Measurements from ENCODE around the gene STAT3. TPM values are rescaled to one million over a fixed set of nuclear protein-coding genes. Genes with fewer than 3 reads are reported as not detected.

The STAT3 gene
- total RNA-seq, 1 donor from 2014 or later = 210 TPM

DNA sequence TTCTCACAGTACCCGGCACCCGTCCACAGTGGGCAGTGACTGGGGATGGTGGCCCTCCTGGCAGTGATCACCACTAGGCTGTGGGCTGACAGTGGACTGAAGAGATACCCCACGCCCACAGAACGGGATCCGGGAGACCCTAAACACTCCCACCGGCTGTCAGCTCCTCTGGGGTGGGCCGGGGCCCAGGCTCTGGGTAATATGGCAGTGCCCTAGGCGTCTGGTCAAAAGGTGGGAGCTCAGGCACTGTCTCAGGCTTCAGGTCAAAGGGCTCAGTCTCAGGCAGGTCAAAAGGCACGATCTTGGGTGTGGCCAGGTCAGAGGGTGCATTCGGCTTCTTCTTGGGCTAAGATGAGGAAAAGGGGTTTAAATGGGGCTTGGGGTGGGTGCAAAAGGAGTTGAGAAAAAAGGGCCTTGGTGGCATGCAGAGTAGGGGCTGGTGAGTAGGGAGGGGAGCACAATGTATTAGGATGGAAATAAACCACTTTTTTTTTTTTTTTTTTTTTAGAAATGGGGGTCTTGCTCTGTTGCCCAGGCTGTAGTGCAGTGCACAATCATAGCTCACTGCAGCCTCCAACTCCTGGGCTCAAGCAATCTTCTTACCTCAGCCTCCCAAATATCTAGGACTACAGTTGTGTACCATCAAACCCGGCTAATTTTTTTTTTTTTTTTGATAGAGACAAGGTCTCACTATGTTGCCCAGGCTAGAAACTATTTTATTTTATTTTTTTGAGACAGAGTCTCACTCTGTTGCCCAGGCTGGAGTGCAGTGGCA lies 23.9 kb upstream of the STAT3 start:
- Histone ChIP-seq H3K27ac (peak overlapping the region; percentile 90), H3K36me3 (no peaks in the 10 kb centered on the region), H3K27me3 (no peaks in the 10 kb centered on the region), H3K4me3 (peak overlapping the region; percentile 10), H3K4me1 (peaks cover 95% of the 10 kb centered on the region), H3K9me3 (no peaks in the 10 kb centered on the region)
- TF ChIP-seq POLR2AphosphoS5 (IDR thresholded peaks at IDR 0.05; ENCODE audit: insufficient read depth in 1 of 2, low read depth in 1 of 2) (no peak), POLR2A (IDR thresholded peaks at IDR 0.05) (no peak)
- TF ChIP-seq, protein P1, sequence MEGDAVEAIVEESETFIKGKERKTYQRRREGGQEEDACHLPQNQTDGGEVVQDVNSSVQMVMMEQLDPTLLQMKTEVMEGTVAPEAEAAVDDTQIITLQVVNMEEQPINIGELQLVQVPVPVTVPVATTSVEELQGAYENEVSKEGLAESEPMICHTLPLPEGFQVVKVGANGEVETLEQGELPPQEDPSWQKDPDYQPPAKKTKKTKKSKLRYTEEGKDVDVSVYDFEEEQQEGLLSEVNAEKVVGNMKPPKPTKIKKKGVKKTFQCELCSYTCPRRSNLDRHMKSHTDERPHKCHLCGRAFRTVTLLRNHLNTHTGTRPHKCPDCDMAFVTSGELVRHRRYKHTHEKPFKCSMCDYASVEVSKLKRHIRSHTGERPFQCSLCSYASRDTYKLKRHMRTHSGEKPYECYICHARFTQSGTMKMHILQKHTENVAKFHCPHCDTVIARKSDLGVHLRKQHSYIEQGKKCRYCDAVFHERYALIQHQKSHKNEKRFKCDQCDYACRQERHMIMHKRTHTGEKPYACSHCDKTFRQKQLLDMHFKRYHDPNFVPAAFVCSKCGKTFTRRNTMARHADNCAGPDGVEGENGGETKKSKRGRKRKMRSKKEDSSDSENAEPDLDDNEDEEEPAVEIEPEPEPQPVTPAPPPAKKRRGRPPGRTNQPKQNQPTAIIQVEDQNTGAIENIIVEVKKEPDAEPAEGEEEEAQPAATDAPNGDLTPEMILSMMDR (IDR thresholded peaks at IDR 0.05) = no peak
- intact Hi-C loops (cut with DNase I) = no loop called here
- no peak for DNase-seq (ENCODE audit: extremely low spot score in 2 of 2)

DNA sequence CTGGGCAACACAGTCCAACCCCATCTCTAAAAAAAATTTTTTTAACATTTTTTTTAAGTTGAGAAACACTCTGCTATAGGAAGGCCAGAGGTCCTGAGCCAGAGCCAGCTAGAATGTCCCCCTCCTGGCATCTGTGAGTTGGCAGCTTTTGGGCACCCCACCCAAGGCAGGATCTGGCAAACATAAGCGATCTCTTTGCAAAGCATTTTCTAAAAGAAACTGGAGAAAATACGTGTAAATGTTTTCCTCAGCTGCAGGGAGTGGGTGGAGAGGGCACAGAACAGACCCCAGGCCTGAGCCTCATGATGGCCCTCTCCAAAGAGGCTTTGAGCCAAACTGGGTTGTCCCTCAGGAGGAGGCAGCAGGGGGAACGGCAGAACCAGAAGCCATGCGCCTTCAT lies 23.1 kb upstream of the STAT3 start:
- no peak for DNase-seq (ENCODE audit: extremely low spot score in 2 of 2)

DNA sequence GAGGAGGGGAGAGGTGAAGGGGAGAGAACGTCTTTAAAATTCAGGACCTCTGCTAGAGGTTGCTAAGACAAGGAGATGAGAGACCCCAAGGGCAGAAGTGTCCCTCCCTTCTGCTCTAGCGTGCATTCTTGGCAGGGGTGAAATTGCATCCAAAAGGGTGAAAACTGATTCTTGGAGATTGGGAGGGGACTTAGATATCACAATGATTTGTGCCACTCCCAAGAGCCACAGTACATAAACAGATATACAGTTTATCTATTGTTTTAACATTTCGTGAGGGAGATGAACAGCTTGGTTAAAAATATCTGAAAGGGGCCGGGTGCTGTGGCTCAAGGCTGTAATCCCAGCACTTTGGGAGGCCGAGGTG lies 22.1 kb upstream of the STAT3 start:
- Histone ChIP-seq H3K36me3 (no peaks in the 10 kb centered on the region), H3K27ac (peak overlapping the region; percentile 90), H3K4me3 (peak overlapping the region in 1 of 2 donors; percentile 16), H3K27me3 (no peaks in the 10 kb centered on the region), H3K9me3 (no peaks in the 10 kb centered on the region), H3K4me1 (peaks cover 89% of the 10 kb centered on the region)
- intact Hi-C loops (cut with DNase I) = no loop called here
- no peak for DNase-seq (ENCODE audit: extremely low spot score in 2 of 2)
- TF ChIP-seq POLR2A (IDR thresholded peaks at IDR 0.05) (no peak), POLR2AphosphoS5 (IDR thresholded peaks at IDR 0.05; ENCODE audit: insufficient read depth in 1 of 2, low read depth in 1 of 2) (no peak)
- TF ChIP-seq, protein P1 (IDR thresholded peaks at IDR 0.05) = no peak

More for the DNA sequence above, 23.1 kb upstream of the STAT3 start:
- no peaks in the 10 kb centered on the region for H3K9me3 ChIP-seq
- intact Hi-C loops (cut with DNase I) = no loop called here
- H3K4me1 ChIP-seq = peaks cover 96% of the 10 kb centered on the region
- H3K27ac ChIP-seq = peak overlapping the region; percentile 90
- H3K36me3 ChIP-seq = no peaks in the 10 kb centered on the region
- H3K4me3 ChIP-seq = peak overlapping the region; percentile 10
- TF ChIP-seq, protein P1 (IDR thresholded peaks at IDR 0.05) = no peak
- no peak for TF ChIP-seq POLR2AphosphoS5 (IDR thresholded peaks at IDR 0.05; ENCODE audit: insufficient read depth in 1 of 2, low read depth in 1 of 2)
- no peak for TF ChIP-seq POLR2A (IDR thresholded peaks at IDR 0.05)
- H3K27me3 ChIP-seq = no peaks in the 10 kb centered on the region

DNA sequence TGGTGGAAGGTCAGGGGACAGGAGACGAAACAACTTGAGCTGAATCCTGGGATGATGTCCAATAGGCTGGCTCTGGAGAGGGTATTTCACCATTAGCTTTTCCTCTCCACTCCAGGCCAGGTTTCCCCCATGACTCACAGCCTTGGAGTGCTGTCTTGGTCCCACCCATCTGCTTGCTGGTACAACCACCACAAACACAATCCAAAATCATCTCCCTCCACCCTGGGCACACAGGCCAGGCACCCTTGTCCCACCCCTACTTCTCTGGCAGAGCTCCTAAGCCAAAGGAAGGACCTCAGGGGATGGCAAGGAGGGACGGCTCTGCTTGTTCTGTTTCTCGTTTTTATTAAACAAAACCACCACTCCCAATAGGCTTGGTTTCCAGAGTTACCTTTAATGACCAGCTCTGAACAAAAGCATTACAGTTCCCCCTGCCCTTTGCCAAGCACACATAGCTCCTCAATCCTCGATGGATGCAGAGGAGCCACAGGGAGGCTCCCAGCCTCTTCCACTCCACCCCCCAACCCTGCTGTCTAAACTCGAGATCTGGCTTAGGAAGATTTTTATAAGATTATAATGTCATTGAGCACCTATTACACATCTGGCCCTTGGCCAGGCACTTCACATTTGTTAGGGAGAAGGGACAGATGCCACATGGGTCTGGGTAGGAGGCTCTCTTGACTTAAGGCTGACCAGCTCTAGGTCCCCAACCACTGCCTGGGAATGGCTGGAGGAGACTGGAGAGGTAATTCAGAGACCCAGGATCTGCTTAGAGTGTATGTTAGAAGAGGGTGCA lies 21.5 kb upstream of the STAT3 start:
- TF ChIP-seq, protein P1 (IDR thresholded peaks at IDR 0.05) = no peak
- TF ChIP-seq POLR2AphosphoS5 (IDR thresholded peaks at IDR 0.05; ENCODE audit: insufficient read depth in 1 of 2, low read depth in 1 of 2) = peak; percentile 47 to 86
- peak overlapping the region in 1 of 2 donors; percentile 16 for H3K4me3 ChIP-seq
- intact Hi-C loops (cut with DNase I) = loop anchor here (5.0 kb wide), 2 partner anchors 87 to 108 kb away; no protein-coding TSS in a partner anchor
- no peaks in the 10 kb centered on the region for H3K27me3 ChIP-seq
- peak overlapping the region; percentile 90 for H3K27ac ChIP-seq
- peaks cover 83% of the 10 kb centered on the region for H3K4me1 ChIP-seq
- no peaks in the 10 kb centered on the region for H3K9me3 ChIP-seq
- peak in 1 of 2 donors; percentile 98 for DNase-seq (ENCODE audit: extremely low spot score in 2 of 2)
- H3K36me3 ChIP-seq = peaks cover 0 to 3% of the 10 kb centered on the region in 2 donors
